Mesenchymal stem cell (in vitro differentiated cells and primary cell): ENCODE measurements around the gene NFE2L3.

Experiments
- DNase-seq: peaks from one replicate; pipeline ENCODE4 v3.0.0-alpha.2; 2013
- H2AFZ ChIP-seq: one replicate; pipeline ENCODE4 v1.6.1; 2013; ENCODE audit warnings: low read depth, mild to moderate bottlenecking, control low read depth, inconsistent platforms, low read length, moderate library complexity
- H2AK5ac ChIP-seq: 2 replicates; pipeline ENCODE4 v1.6.1; 2013; ENCODE audit warnings: low read length, moderate library complexity, mild to moderate bottlenecking, inconsistent platforms; ENCODE audit not compliant: severe bottlenecking
- H2BK120ac ChIP-seq: one replicate; pipeline ENCODE4 v1.6.1; 2013; ENCODE audit warnings: low read depth, mild to moderate bottlenecking, inconsistent platforms, low read length, moderate library complexity
- H2BK12ac ChIP-seq, 2 experiments: one replicate each; pipeline ENCODE4 v1.6.1; 2013; ENCODE audit warnings: inconsistent platforms in 2 of 2, low read length in 2 of 2, mild to moderate bottlenecking in 2 of 2, moderate library complexity in 2 of 2, control low read depth in 1 of 2
- H2BK15ac ChIP-seq: one replicate; pipeline ENCODE4 v1.6.1; 2013; ENCODE audit warnings: mild to moderate bottlenecking, low read depth, inconsistent platforms; ENCODE audit not compliant: poor library complexity, severe bottlenecking
- H2BK5ac ChIP-seq: 2 replicates; pipeline ENCODE4 v1.6.1; 2013; ENCODE audit warnings: low read depth, mild to moderate bottlenecking, low read length, control low read depth, inconsistent platforms; ENCODE audit not compliant: poor library complexity, severe bottlenecking
- H3K14ac ChIP-seq, 2 experiments: one replicate each; pipeline ENCODE4 v1.6.1; 2013; ENCODE audit warnings: inconsistent platforms in 2 of 2, low read length in 2 of 2, control low read depth in 1 of 2, mild to moderate bottlenecking in 1 of 2, moderate library complexity in 1 of 2
- H3K18ac ChIP-seq, 2 experiments: one replicate each; pipeline ENCODE4 v1.6.1; 2013; ENCODE audit warnings: inconsistent platforms in 2 of 2, low read length in 2 of 2, control low read depth in 1 of 2, low read depth in 1 of 2, mild to moderate bottlenecking in 1 of 2
- H3K23ac ChIP-seq, 2 experiments: one replicate each; pipeline ENCODE4 v1.6.1; 2013; ENCODE audit warnings: inconsistent platforms in 2 of 2, low read length in 2 of 2, mild to moderate bottlenecking in 2 of 2, moderate library complexity in 2 of 2, control low read depth in 1 of 2
- H3K27ac ChIP-seq: 2 replicates; pipeline ENCODE4 v1.5.1; 2013; ENCODE audit warnings: mild to moderate bottlenecking, moderate library complexity, low read length, control low read depth, inconsistent platforms; ENCODE audit not compliant: poor library complexity, severe bottlenecking
- H3K27me3 ChIP-seq, 2 experiments: 2 replicates each; pipeline versions ENCODE4 v1.6.1 to v1.7.0; 2013; ENCODE audit warnings: low read length in 2 of 2, mild to moderate bottlenecking in 2 of 2, moderate library complexity in 2 of 2, control low read depth in 1 of 2, inconsistent platforms in 1 of 2; ENCODE audit not compliant: control insufficient read depth in 1 of 2, insufficient read depth in 1 of 2
- H3K36me3 ChIP-seq, 2 experiments: 2 replicates each; pipeline versions ENCODE4 v1.6.1 to v1.7.0; 2013; ENCODE audit warnings: low read length in 2 of 2, control low read depth in 1 of 2, inconsistent platforms in 1 of 2, low read depth in 1 of 2, mild to moderate bottlenecking in 1 of 2; ENCODE audit not compliant: insufficient read depth in 2 of 2, control insufficient read depth in 1 of 2
- H3K4ac ChIP-seq, 2 experiments: one replicate each; pipeline ENCODE4 v1.6.1; 2013; ENCODE audit warnings: inconsistent platforms in 2 of 2, low read length in 2 of 2, mild to moderate bottlenecking in 2 of 2, moderate library complexity in 2 of 2, control low read depth in 1 of 2, low read depth in 1 of 2
- H3K4me1 ChIP-seq: 2 replicates; pipeline ENCODE4 v1.6.1; 2013; ENCODE audit warnings: low read depth, low read length, control low read depth; ENCODE audit not compliant: control insufficient read depth, insufficient read depth
- H3K4me2 ChIP-seq: 2 replicates; pipeline ENCODE4 v1.6.1; 2013; ENCODE audit warnings: low read length, mild to moderate bottlenecking, inconsistent platforms; ENCODE audit not compliant: poor library complexity, severe bottlenecking
- H3K4me3 ChIP-seq, 2 experiments: 2 replicates each; pipeline versions ENCODE4 v1.5.1 to v1.7.0; 2013; ENCODE audit warnings: low read length in 2 of 2, mild to moderate bottlenecking in 2 of 2, control low read depth in 1 of 2, low read depth in 1 of 2; ENCODE audit not compliant: insufficient read depth in 1 of 2
- H3K79me1 ChIP-seq: replicated peaks from 2 replicates; pipeline ENCODE4 v1.6.1; 2013; ENCODE audit warnings: mild to moderate bottlenecking, control low read depth, low read length, inconsistent platforms; ENCODE audit not compliant: poor library complexity, severe bottlenecking
- H3K9ac ChIP-seq: 2 replicates; pipeline ENCODE4 v1.7.0; 2013; ENCODE audit warnings: mild to moderate bottlenecking, low read length, moderate library complexity
- H3K9me3 ChIP-seq: 2 replicates; pipeline ENCODE4 v1.7.0; 2013; ENCODE audit warnings: mild to moderate bottlenecking, low read length; ENCODE audit not compliant: control insufficient read depth
- H4K8ac ChIP-seq: one replicate; pipeline ENCODE4 v1.6.1; 2013; ENCODE audit warnings: inconsistent platforms, mild to moderate bottlenecking, low read length, moderate library complexity
- H4K91ac ChIP-seq: one replicate; pipeline ENCODE4 v1.6.1; 2013; ENCODE audit warnings: mild to moderate bottlenecking, low read length, inconsistent platforms
- WGBS: methylation state at CpG from one replicate; pipeline ENCODE4 v1.1.7; 2013; ENCODE audit warnings: mixed read lengths; 5-methylcytosine and 5-hydroxymethylcytosine counted together

NFE2L3 gene

DNA sequence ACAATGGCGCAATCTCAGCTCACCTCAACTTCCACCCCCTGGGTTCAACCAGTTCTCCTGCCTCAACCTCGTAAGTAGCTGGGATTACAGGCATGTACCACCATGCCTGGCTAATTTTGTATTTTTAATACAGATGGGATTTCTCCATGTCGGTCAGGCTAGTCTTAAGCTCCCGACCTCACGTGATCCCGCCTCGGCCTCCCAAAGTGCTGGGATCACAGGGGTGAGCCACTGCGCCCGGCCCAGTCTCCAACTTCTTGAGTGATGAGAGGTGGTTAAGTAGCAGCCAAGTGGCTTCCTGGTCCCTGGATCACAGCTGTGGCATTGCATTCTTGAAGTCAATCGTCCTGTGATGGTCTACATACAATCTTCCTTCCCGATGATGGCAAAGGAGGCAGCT lies 46.1 kb upstream of the NFE2L3 start:
- H2BK5ac ChIP-seq, result no peak overlapping the region
- H3K18ac ChIP-seq, result no peak overlapping the region
- H3K23ac ChIP-seq, result no peak overlapping the region
- H3K4me1 ChIP-seq, result peaks cover 4% of the 10 kb centered on the region
- H3K4me2 ChIP-seq, result no peak overlapping the region
- H4K8ac ChIP-seq, result no peak overlapping the region
- no peak overlapping the region for H2BK15ac ChIP-seq
- no peak overlapping the region for H2AK5ac ChIP-seq
- H2BK12ac ChIP-seq, result no peak overlapping the region
- H3K27ac ChIP-seq, result no peak overlapping the region
- no peak overlapping the region for H3K14ac ChIP-seq
- 93% methylated on average over 11 of the region's 11 CpGs for WGBS
- no peaks in the 10 kb centered on the region for H3K9me3 ChIP-seq
- no peak overlapping the region for H2AFZ ChIP-seq
- no peaks in the 10 kb centered on the region for H3K79me1 ChIP-seq
- H3K36me3 ChIP-seq, result no peaks in the 10 kb centered on the region
- H3K4ac ChIP-seq, result no peak overlapping the region
- no peak overlapping the region for H3K9ac ChIP-seq
- peaks cover 0 to 4% of the 10 kb centered on the region in 2 experiments for H3K27me3 ChIP-seq
- H2BK120ac ChIP-seq, result no peak overlapping the region
- DNase-seq, result no peak
- H3K4me3 ChIP-seq, result no peak overlapping the region
- H4K91ac ChIP-seq, result no peak overlapping the region

DNA sequence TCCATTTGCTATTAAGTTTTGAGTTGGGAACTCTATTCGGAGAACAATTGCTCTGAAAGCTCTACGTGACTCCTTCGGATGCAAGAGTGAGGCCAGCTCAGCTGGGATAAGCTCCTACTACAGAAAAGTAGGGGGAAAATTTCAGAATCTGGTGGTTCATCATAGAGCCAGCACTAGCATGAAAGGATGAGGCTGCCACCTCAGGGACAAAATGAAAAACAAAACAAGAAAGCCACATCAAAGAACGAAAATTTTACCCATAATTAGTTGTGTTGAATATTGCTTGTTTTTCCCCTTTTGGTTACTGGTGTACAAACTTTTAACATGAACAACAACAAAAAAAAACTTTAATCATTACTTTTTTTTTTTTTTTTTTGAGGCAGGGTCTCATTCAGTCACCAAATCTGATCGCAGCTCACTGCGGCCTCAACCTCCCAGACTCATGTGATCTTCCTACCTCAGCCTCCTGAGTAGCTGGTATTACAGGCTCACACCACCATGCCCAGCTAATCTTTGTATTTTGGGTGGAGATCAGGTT lies 39.7 kb upstream of the NFE2L3 start:
- no peak overlapping the region for H3K4ac ChIP-seq
- H4K91ac ChIP-seq, result no peak overlapping the region
- peaks cover 3 to 20% of the 10 kb centered on the region in 2 experiments for H3K27me3 ChIP-seq
- H3K9me3 ChIP-seq, result no peaks in the 10 kb centered on the region
- no peak overlapping the region for H2BK12ac ChIP-seq
- H2BK15ac ChIP-seq, result no peak overlapping the region
- H3K18ac ChIP-seq, result no peak overlapping the region
- no peak overlapping the region for H2BK5ac ChIP-seq
- H2BK120ac ChIP-seq, result no peak overlapping the region
- WGBS, result 92% methylated on average over 3 of the region's 6 CpGs
- no peaks in the 10 kb centered on the region for H3K36me3 ChIP-seq
- H4K8ac ChIP-seq, result no peak overlapping the region
- no peaks in the 10 kb centered on the region for H3K79me1 ChIP-seq
- H3K4me1 ChIP-seq, result no peaks in the 10 kb centered on the region
- no peak overlapping the region for H3K14ac ChIP-seq
- DNase-seq, result no peak
- H3K9ac ChIP-seq, result no peak overlapping the region
- H3K23ac ChIP-seq, result no peak overlapping the region
- H3K4me3 ChIP-seq, result no peak overlapping the region
- H3K27ac ChIP-seq, result no peak overlapping the region
- no peak overlapping the region for H3K4me2 ChIP-seq
- H2AFZ ChIP-seq, result no peak overlapping the region
- no peak overlapping the region for H2AK5ac ChIP-seq

DNA sequence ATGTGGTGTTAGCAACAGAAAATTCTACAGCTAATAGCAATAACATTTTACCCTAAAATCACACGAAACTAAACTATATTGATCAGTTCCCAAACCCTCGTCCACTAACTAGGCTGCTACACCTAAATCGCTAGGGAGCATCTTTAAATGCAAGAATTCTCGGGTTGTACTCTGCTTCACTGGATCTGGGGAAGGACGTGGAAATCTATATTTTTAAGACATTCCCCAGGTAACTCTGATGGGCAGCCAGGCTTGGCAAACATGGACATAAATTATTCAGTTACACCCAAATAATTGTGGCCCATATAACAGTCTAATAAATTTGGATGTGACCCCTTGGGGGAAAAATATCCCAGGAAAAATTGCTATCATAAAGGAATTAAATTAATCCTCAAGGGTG lies 36.3 kb upstream of the NFE2L3 start:
- WGBS, result 83% methylated on average over 5 of the region's 5 CpGs

DNA sequence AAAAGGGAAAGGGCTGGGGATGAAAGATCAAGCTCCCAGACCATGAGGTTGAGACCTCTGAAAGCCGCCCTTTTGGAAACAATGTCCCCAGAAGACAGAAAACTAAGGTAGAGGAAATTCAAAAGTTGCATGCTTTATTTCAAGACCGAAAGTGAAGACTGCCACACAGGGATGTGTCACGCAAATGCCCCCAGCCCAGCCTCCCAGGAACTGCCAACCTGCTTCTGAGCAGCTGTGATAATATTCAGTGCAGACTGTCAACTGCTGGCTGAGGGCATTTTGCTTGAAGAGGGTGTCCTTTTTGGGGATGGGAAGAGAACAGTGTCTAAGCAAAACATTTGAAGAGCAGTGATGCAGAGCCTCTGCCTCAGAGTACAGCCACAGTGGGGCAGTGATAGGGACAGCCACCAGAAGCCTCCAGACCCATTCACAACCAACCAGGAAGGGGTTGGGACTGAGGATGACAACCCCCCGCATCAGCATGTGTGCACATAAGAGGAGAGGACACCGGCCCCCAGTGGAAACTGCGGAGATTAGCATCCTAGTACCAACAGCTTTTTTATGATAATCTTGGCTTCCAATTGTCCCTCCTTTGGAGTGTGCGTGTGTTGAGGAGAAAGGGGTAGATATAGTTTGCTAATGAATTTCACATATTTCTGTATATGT lies 34.7 kb upstream of the NFE2L3 start:
- Histone ChIP-seq H2AK5ac (no peak overlapping the region), H2BK120ac (no peak overlapping the region), H3K4me3 (no peak overlapping the region), H3K18ac (no peak overlapping the region), H2BK15ac (no peak overlapping the region), H3K14ac (no peak overlapping the region), H3K9ac (no peak overlapping the region), H3K4me1 (no peaks in the 10 kb centered on the region), H3K4me2 (no peak overlapping the region), H3K79me1 (no peaks in the 10 kb centered on the region), H3K9me3 (no peaks in the 10 kb centered on the region), H2AFZ (no peak overlapping the region), H3K27me3 (peaks cover 5 to 34% of the 10 kb centered on the region in 2 experiments), H4K91ac (no peak overlapping the region), H3K23ac (no peak overlapping the region), H2BK5ac (no peak overlapping the region), H3K4ac (no peak overlapping the region), H4K8ac (no peak overlapping the region), H3K36me3 (no peaks in the 10 kb centered on the region), H3K27ac (no peak overlapping the region), H2BK12ac (no peak overlapping the region)
- 74% methylated on average over 5 of the region's 7 CpGs for WGBS
- no peak for DNase-seq

More for the DNA sequence above, 36.3 kb upstream of the NFE2L3 start:
- Histone ChIP-seq H3K9me3 (no peaks in the 10 kb centered on the region), H3K4me2 (no peak overlapping the region), H3K4ac (no peak overlapping the region), H3K4me3 (no peak overlapping the region), H2BK15ac (no peak overlapping the region), H3K27me3 (peaks cover 5 to 34% of the 10 kb centered on the region in 2 experiments), H3K9ac (no peak overlapping the region), H2BK12ac (no peak overlapping the region), H4K91ac (no peak overlapping the region), H2AFZ (no peak overlapping the region), H3K14ac (no peak overlapping the region), H3K23ac (no peak overlapping the region), H3K36me3 (no peaks in the 10 kb centered on the region), H2AK5ac (no peak overlapping the region), H3K27ac (no peak overlapping the region), H3K4me1 (no peaks in the 10 kb centered on the region), H3K18ac (no peak overlapping the region), H2BK5ac (no peak overlapping the region), H2BK120ac (no peak overlapping the region), H3K79me1 (no peaks in the 10 kb centered on the region), H4K8ac (no peak overlapping the region)
- no peak for DNase-seq
